ENCODE measurements around the gene RSAD2. TPM values are rescaled to one million over a fixed set of nuclear protein-coding genes. Genes with fewer than 3 reads are reported as not detected.
A peak's percentile ranks its signal among the peaks of the same experiment; 100 is the strongest.

Gene RSAD2
- total and polyA plus RNA-seq, 9 of the 15 experiments (the other 6 are each of a cell fraction or from before 2014, with no cell fraction given): 0.15 to 1.4 (median 0.28) TPM

DNA sequence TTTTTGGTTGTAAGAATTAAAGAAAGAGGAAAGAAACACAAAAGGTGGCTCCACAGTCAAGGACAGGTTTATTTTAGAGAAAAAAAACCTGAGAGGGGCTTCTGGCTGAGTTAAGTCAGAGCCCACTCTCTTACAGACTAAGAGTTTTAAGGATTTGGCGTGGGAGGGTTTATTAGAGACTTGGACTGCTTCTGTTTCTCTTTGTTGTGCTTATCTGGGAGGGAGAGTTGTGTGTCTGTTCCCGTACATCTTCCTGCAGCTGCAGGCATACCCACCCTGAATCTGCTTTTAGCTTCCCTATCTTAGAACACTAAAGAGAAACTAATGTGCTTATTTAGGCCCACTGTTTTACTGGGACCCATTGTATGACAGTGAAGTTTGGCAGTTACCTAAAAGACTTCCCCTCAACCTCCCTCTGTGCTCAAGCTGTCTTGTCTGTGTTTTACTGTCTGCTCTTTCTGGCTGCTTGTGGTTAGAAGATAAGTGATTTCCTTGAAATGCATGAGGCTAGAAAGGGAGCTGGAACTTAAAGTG is 2.7 kb downstream of the RSAD2 start (continued):
- TF ChIP-seq, protein P1, sequence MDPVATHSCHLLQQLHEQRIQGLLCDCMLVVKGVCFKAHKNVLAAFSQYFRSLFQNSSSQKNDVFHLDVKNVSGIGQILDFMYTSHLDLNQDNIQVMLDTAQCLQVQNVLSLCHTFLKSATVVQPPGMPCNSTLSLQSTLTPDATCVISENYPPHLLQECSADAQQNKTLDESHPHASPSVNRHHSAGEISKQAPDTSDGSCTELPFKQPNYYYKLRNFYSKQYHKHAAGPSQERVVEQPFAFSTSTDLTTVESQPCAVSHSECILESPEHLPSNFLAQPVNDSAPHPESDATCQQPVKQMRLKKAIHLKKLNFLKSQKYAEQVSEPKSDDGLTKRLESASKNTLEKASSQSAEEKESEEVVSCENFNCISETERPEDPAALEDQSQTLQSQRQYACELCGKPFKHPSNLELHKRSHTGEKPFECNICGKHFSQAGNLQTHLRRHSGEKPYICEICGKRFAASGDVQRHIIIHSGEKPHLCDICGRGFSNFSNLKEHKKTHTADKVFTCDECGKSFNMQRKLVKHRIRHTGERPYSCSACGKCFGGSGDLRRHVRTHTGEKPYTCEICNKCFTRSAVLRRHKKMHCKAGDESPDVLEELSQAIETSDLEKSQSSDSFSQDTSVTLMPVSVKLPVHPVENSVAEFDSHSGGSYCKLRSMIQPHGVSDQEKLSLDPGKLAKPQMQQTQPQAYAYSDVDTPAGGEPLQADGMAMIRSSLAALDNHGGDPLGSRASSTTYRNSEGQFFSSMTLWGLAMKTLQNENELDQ (CRISPR knock-in tag; IDR thresholded peaks at IDR 0.05; ENCODE audit: borderline replicate concordance): no peak
- TF ChIP-seq ZBTB17 (CRISPR knock-in tag; IDR thresholded peaks at IDR 0.05): 0 out of 2 replicates have a peak, but pooled peaks have one; percentile 55
- TF ChIP-seq, protein P2, sequence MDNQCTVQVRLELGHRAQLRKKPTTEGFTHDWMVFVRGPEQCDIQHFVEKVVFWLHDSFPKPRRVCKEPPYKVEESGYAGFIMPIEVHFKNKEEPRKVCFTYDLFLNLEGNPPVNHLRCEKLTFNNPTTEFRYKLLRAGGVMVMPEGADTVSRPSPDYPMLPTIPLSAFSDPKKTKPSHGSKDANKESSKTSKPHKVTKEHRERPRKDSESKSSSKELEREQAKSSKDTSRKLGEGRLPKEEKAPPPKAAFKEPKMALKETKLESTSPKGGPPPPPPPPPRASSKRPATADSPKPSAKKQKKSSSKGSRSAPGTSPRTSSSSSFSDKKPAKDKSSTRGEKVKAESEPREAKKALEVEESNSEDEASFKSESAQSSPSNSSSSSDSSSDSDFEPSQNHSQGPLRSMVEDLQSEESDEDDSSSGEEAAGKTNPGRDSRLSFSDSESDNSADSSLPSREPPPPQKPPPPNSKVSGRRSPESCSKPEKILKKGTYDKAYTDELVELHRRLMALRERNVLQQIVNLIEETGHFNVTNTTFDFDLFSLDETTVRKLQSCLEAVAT (IDR thresholded peaks at IDR 0.05): peak in 1 of 2 experiments; percentile 97; a peak in 2 of 4 replicates
- TF ChIP-seq POLR2AphosphoS2 (IDR thresholded peaks at IDR 0.05; ENCODE audit: low read length): no peak
- TF ChIP-seq CREB1 (IDR thresholded peaks at IDR 0.05): 0 out of 2 replicates have a peak, but pooled peaks have one; percentile 20
- no peak for TF ChIP-seq CREB1 (CRISPR knock-in tag; IDR thresholded peaks at IDR 0.05)
- 0 out of 4 replicates have a peak, but pooled peaks of 1 of the 2 experiments have one; percentile 47 for TF ChIP-seq ARNT (IDR thresholded peaks at IDR 0.05)
- no peak for TF ChIP-seq POLR2B (IDR thresholded peaks at IDR 0.05; ENCODE audit: low read depth, partially characterized antibody)
- peak; percentile 95 for TF ChIP-seq NCOR1 (IDR thresholded peaks at IDR 0.05)
- TF ChIP-seq NFIC (IDR thresholded peaks at IDR 0.05): peak; percentile 86
- TF ChIP-seq, protein P3, sequence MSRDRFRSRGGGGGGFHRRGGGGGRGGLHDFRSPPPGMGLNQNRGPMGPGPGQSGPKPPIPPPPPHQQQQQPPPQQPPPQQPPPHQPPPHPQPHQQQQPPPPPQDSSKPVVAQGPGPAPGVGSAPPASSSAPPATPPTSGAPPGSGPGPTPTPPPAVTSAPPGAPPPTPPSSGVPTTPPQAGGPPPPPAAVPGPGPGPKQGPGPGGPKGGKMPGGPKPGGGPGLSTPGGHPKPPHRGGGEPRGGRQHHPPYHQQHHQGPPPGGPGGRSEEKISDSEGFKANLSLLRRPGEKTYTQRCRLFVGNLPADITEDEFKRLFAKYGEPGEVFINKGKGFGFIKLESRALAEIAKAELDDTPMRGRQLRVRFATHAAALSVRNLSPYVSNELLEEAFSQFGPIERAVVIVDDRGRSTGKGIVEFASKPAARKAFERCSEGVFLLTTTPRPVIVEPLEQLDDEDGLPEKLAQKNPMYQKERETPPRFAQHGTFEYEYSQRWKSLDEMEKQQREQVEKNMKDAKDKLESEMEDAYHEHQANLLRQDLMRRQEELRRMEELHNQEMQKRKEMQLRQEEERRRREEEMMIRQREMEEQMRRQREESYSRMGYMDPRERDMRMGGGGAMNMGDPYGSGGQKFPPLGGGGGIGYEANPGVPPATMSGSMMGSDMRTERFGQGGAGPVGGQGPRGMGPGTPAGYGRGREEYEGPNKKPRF (IDR thresholded peaks at IDR 0.05; ENCODE audit: low read depth, low read length): no peak
- TF ChIP-seq GTF2E2 (tag; IDR thresholded peaks at IDR 0.05): no peak
- peak; percentile 93 for TF ChIP-seq SMARCE1 (IDR thresholded peaks at IDR 0.05)
- TF ChIP-seq, protein P4, sequence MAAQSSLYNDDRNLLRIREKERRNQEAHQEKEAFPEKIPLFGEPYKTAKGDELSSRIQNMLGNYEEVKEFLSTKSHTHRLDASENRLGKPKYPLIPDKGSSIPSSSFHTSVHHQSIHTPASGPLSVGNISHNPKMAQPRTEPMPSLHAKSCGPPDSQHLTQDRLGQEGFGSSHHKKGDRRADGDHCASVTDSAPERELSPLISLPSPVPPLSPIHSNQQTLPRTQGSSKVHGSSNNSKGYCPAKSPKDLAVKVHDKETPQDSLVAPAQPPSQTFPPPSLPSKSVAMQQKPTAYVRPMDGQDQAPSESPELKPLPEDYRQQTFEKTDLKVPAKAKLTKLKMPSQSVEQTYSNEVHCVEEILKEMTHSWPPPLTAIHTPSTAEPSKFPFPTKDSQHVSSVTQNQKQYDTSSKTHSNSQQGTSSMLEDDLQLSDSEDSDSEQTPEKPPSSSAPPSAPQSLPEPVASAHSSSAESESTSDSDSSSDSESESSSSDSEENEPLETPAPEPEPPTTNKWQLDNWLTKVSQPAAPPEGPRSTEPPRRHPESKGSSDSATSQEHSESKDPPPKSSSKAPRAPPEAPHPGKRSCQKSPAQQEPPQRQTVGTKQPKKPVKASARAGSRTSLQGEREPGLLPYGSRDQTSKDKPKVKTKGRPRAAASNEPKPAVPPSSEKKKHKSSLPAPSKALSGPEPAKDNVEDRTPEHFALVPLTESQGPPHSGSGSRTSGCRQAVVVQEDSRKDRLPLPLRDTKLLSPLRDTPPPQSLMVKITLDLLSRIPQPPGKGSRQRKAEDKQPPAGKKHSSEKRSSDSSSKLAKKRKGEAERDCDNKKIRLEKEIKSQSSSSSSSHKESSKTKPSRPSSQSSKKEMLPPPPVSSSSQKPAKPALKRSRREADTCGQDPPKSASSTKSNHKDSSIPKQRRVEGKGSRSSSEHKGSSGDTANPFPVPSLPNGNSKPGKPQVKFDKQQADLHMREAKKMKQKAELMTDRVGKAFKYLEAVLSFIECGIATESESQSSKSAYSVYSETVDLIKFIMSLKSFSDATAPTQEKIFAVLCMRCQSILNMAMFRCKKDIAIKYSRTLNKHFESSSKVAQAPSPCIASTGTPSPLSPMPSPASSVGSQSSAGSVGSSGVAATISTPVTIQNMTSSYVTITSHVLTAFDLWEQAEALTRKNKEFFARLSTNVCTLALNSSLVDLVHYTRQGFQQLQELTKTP (IDR thresholded peaks at IDR 0.05; ENCODE audit: low read depth in 1 of 2, partially characterized antibody in 2 of 2): peak in 1 of 2 experiments; percentile 58
- TF ChIP-seq HDAC1 (IDR thresholded peaks at IDR 0.05): peak; percentile 50 to 85; a peak in 2 of 4 replicates
- TF ChIP-seq CBFB (CRISPR knock-in tag; IDR thresholded peaks at IDR 0.05): 0 out of 2 replicates have a peak, but pooled peaks have one; percentile 76
